GM06990 (cell line): ENCODE measurements around the gene ADAM12.

ENCODE experiments used
- DNase-seq: peaks from one replicate; pipeline ENCODE4 v3.0.0-alpha.2; 2011; ENCODE audit not compliant: insufficient read length; ENCODE audit errors: extremely low read depth
- H3K27me3 ChIP-seq: replicated peaks from 2 replicates; pipeline ENCODE4 v1.6.0; 2011; ENCODE audit warnings: low read length; ENCODE audit not compliant: control insufficient read depth, insufficient read depth
- H3K36me3 ChIP-seq: 2 replicates; pipeline ENCODE4 v1.5.1; 2011; ENCODE audit warnings: low read length; ENCODE audit not compliant: control insufficient read depth, insufficient read depth
- H3K4me3 ChIP-seq: replicated peaks from 2 replicates; pipeline ENCODE4 v1.5.1; 2011; ENCODE audit warnings: low read depth, mild to moderate bottlenecking, control low read depth, low read length
- TF ChIP-seq, protein P1 (sequence below): IDR thresholded peaks from 2 replicates; pipeline ENCODE4 v1.5.1; 2011; ENCODE audit warnings: low read length, control low read depth, mild to moderate bottlenecking, inconsistent platforms; ENCODE audit not compliant: insufficient read depth, poor library complexity, severe bottlenecking

ADAM12 gene

DNA sequence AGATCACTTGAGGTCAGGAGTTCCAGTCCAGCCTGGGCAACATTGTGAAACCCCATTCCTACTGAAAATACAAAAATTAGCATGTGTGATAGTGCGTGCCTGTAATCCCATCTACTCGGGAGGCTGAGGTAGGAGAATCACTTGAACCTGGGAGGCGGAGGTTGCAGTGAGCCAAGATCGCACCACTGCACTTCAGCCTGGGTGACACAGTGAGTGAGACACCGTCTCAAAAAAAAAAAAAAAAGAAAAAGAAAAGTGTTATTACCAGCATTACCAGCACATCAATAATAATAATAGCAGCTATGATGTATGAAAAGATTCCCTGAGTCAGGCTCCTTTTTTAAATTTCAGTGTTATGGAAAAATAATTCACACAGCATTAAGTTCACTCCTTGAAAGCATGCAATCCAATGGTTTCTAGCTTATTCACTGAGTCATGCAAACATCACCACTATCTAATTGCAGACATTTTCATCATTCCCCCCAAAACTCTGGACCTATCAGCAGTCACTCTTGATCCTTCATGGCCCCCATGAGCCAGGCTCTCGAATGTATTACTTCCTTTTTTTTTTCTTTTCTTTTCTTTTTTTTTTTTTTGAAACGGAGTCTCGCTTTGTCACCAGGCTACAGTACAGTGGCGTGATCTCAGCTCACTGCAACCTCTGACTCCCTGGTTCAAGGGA, 263.5 kb downstream of the ADAM12 start:
- TF ChIP-seq, protein P1, sequence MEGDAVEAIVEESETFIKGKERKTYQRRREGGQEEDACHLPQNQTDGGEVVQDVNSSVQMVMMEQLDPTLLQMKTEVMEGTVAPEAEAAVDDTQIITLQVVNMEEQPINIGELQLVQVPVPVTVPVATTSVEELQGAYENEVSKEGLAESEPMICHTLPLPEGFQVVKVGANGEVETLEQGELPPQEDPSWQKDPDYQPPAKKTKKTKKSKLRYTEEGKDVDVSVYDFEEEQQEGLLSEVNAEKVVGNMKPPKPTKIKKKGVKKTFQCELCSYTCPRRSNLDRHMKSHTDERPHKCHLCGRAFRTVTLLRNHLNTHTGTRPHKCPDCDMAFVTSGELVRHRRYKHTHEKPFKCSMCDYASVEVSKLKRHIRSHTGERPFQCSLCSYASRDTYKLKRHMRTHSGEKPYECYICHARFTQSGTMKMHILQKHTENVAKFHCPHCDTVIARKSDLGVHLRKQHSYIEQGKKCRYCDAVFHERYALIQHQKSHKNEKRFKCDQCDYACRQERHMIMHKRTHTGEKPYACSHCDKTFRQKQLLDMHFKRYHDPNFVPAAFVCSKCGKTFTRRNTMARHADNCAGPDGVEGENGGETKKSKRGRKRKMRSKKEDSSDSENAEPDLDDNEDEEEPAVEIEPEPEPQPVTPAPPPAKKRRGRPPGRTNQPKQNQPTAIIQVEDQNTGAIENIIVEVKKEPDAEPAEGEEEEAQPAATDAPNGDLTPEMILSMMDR: no peak
- Histone ChIP-seq H3K27me3 (no peaks in the 10 kb centered on the region), H3K4me3 (no peak overlapping the region), H3K36me3 (no peaks in the 10 kb centered on the region)
- DNase-seq: no peak

- TF ChIP-seq, protein P1: no peak
- H3K4me3 ChIP-seq: no peak overlapping the region
- no peaks in the 10 kb centered on the region for H3K27me3 ChIP-seq
- no peaks in the 10 kb centered on the region for H3K36me3 ChIP-seq
- DNase-seq: no peak
Measured at GRCh38 chr10:126124046-126124445, 264.2 kb downstream of the ADAM12 start.

- Histone ChIP-seq H3K36me3 (no peaks in the 10 kb centered on the region), H3K27me3 (no peaks in the 10 kb centered on the region), H3K4me3 (no peak overlapping the region)
- TF ChIP-seq, protein P1: no peak
- DNase-seq: no peak
Measured at GRCh38 chr10:126123466-126123865, 264.8 kb downstream of the ADAM12 start.

- TF ChIP-seq, protein P1: no peak
- no peak for DNase-seq
- H3K36me3 ChIP-seq: no peaks in the 10 kb centered on the region
- H3K4me3 ChIP-seq: no peak overlapping the region
- no peaks in the 10 kb centered on the region for H3K27me3 ChIP-seq
Measured at GRCh38 chr10:126122881-126123280, 265.4 kb downstream of the ADAM12 start.

DNA sequence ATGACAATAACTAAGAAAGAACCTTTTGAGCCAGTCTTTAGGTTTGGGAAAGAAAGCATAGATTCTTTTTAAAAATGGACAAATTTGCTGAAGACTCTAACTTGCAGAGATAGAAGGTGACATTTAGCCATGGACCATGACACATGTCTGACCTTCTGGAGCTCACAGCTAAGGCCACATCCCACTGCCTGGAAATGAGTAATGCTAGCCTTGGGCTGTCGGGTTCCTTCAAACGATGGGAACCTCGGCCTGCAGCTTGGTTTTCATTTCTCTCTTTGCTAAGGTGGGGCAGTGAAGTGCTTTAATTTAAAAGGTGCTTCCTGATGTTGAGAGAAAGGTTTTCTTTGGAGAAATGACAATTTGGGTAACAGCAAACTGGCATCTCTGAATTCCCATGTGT, 268.7 kb downstream of the ADAM12 start:
- Histone ChIP-seq H3K36me3 (no peaks in the 10 kb centered on the region), H3K27me3 (no peaks in the 10 kb centered on the region), H3K4me3 (no peak overlapping the region)
- TF ChIP-seq, protein P1: no peak
- no peak for DNase-seq

DNA sequence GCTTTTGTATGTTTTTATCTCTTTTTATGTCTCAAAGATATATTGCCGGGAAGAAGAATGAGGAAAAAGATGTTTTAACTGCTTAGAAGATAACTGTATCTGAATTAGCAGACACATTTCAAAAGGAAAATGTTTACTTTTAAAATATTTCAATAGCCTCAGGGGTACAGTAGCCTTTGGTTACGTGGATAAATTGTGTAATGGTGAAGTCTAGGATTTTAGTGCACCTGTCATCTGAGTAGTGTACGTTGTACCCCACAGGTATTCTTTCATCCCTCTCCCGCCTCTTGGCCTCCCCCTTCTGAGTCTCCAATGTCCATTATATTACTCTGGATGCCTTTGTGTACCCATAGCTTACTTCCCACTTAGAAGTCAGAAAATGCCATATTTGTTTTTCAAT, 269.8 kb downstream of the ADAM12 start:
- no peak for DNase-seq
- Histone ChIP-seq H3K36me3 (no peaks in the 10 kb centered on the region), H3K27me3 (no peaks in the 10 kb centered on the region), H3K4me3 (no peak overlapping the region)
- TF ChIP-seq, protein P1: no peak
